ENCODE results near the gene PSKH1.
"Not testable (repeated sequence)": the region's sequence is repeated elsewhere in the genome, so short reads cannot be mapped to it uniquely, and the experiment has no call there.

PSKH1 gene

DNA sequence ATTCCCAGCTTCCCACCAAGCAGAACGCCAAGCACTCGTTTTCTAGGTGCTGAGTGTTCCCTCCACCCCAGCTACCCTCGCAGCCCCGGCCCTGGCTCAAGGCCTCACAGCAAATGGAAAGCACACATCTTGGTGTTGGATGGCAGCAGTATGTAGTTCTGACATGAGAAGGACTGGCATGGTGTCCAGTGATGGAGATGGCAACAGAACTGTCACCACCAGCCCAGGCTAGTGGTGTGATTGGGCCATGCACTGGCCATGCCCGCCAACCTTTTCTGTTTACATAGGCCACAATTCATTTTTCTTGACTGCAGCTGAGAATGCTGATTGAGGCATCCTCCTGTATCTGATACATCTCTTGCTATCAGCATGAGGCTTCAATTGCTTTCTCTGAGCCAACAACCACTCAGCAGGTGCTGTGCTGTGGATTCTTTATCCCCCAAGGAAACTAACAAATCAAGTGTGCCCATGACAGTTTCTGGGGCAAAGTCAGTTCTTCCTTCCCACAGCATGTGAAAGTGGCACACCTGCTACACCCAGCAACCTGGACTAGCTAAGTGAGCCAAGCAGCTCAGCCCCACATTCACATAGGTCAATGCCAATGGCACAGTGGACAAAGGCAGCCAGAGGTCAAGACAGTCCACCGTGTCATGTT, 71.5 kb downstream of the PSKH1 start:
- no peak for DNase-seq

DNA sequence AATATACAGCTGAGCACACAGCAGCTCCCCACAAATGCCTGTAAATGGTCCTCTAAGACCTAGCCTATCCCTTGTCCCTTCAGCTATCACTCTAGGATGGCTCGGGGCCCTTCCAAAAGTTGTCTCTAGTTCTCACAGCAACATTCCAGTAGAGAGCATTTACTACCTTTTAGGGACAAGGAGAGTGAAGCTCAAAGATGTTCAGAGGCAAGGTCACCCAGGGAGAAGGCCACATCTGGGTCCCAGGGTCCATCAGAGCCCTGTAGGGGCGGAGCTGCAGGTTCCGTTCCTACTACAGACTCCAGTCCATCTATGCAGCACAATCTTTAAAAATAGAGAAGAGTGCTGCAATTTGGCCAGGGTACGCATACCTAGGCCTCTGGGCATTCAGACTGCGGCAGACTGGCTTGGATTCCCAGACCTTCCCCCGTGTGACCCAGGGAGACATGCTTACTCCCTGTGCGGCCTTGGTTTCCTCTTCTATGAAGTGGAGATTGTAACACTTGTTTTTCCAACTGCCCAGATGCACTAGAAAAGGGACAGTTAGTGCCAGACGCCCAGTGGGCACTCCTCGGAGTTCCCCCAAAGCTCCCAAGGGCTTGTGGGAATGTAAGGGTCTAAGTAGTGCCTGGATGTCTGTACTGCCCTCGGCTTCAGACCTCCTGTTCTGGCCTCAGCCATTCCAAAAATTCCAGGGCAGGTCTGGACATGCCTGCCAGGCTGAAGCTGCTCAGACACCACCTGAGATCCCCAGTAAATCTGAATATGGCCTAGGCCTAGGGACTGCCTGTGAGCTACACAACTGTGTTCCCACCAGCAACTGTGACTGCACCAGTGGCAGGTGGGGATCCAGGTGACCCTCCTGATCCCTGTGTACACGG, 72.9 kb downstream of the PSKH1 start:
- no peak for DNase-seq

DNA sequence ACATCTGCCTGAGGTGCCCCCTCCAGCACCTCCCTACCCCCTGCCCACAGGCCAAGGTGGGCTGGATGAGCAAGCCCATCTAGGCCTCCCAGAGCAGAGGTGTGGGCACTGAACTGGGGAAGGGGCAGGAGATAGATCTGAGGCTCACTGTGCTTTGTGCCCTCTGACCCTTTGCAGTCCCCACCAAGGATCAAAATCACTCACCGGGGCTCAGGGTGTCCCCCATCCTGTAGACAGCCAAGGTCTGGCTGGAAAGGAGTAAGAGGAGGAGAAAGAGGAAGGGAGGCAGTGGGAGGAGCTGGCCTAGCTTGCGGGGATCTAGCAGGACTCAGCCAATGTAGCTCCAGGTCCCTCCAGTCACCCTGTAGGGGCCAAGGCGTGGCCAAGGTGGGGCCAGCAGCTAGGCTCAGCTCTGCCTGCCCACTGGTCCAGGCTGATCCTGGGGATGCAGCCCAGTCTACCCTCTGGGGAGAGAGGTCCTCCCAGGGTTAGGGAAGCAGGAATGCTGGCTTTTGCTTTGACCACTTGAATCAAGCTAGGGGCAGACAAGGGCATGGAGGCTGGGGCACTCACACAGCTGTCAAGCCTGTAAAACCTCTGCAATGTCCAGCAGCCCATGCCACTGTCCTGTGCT, 73.6 kb downstream of the PSKH1 start:
- no peak for DNase-seq

DNA sequence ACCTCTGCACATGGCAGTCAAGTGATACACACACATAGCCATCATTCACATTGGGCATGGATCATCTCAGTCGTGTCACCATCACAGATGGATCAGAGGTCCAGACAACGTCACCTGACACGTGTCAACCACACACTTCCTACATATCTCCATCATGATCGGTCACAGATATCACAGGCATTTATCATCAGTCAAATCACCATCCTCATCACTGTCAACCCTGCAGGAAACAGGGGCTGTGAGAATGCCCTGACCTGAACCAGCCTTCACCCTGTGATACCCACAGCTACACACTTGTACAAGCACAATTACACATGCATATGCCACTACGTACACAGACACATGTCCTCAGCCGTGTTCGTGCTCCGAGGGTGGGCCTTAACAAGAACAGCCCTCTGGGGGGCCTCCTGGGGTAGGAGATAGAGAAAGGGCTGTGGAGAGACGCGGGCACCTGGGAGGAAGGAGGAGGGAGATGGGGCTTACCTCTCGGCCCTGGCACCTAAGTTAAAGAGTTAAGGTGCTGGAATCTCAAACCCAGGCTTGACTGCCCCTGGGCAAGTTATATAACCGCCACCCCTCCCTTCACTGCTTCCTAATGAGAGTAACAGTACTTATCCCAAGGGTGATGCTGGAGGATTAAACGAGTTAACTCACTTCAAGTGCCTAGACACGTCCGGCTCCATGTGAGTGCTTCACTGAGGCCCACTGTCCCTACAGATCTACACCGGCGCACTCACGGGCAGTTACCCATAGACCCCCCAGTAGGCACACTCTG, 74.3 kb downstream of the PSKH1 start:
- peak; percentile 17 to 32 for DNase-seq

DNA sequence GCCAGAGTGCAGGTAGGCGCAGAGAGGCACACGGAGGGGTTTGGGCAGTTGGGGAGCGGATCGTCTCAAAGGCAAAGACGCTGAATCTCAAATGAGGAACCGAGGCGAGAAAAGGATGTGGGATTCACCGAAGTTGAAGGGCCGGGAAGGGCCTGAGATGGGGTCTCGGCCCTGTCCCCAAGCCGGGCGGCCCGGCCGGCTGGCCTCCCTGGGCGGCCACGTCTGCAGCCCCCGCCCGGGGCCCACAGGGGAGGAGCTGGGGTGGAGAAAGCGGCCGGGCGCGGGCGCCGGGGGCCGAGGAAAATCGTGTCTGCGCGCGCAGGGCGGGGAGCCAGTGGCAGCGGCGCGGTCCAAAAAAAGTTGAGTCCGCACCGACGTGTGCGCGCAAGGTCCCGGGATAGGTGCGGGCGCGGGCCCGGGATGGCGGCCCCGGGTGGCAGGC, 74.9 kb downstream of the PSKH1 start:
- peak; percentile 36 to 52 for DNase-seq

DNA sequence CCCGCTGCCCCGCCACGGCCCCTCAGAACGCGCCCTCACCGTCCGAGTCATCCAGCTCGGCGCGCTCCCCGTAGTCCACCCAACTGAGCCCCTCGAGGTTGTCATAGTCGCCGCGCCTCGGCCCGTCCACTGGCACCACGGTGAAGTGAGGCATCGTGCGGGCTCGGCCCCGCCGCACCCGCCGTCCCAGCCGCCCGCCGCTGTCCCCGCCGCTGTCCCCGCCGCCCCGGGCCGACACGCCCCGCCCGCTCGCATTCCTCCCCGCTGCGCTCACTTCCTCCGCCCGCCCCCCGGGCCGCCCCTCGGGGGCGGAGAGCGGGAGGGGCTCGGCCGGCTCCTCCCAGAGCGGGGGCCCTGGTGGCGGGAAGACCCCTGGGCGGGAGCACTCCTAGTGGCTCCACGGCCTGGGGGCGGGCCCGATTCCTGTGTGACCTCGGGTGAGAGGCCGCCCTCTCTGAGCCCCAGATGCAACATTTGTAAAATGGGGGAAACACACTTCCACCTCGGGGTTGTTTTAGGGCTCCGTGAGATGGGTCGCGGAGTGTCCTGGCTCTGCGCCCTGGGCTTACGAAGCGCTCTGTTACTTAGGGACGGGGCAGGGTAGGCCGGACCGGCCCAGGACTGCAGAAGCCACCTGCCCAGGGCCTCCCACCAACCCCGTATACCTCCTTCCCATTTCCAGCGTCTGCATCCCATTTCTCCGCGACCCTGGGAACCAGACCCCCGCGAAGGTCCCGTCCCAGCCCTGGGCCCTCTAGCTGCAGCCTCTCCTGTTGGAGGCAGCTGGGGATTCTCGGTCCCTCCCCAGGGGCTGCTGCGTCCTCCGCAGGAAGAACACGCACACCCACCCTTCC, 75.6 kb downstream of the PSKH1 start, which contains the start of gene SLC12A4:
Gene SLC12A4 (minus strand): TSS at position 238 of the 854 bp plus-strand sequence. CDS start 84 bp downstream, at position 154.
- DNase-seq = peak; percentile 90 to 92

DNA sequence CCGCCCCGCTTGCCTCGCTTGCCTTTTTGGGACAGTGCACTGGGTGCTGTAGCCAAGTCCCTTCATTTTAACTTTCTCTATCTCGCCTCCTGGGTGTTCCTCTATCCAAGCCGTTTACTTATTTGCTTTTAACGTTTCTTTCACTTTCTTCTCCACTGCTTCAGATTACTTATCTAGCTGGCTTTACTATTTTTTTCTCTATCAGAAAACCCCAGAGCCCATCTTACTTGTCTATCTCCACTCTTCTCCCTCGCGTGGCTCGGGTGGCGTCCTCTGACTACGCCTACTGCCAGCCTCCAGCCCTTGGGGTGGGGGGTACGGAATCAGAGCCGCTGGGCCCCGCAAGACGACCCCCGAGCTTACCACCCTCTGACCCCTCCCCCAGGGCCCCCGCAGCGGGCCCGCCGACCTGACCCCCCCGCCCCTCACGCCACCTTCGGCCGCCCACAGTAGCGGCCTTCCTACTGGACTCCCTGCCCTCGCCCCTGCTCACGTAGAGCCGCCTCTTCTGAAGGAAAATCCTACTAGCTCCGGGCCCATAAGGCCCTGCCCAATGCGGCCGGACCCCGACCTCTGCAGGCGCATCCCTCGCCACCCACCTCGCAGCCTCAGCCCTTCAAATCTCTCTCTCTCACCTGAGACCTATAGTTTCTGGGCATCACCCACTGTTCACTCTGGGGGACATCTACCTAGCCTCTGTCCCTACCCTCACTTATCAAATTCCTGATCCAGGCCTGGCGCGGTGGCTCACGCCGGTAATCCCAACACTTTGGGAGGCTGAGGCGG, 76.4 kb downstream of the PSKH1 start:
- DNase-seq = no peak

DNA sequence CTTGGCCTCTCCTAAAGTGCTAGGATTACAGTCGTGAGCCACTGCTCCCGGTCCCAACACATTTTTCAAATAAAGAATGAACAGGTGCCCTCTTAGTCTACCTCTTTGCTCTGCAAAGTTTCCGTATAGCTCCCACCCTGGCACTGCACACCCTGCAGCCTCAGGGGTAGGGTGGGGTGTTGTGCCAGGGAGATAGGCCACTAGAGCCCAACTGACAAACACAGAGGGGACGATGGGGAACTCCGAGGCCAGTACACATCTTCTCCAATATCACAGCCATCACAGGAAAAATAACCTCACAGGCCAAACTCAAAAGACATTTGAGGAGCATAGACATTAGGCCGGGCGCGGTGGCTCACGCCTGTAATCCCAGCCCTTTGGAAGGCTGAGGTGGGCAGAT, 78.1 kb downstream of the PSKH1 start:
- DNase-seq = no peak

DNA sequence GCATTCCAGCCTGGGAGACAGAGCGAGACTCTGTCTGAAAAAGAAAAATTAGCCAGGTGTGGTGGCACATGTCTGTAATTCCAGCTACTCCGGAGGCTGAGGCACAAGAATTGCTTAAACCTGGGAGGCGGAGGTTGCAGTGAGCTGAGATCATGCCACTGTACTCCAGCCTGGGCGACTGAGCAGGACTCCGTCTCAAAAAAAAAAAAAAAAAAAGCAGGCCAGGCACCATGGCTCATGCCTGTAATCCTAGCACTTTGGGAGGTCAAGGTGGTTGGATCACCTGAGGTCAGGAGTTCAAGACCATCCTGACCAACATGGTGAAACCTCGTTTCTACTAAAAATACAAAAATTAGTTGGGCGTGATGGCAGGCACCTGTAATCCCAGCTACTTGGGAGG, 79.2 kb downstream of the PSKH1 start:
- DNase-seq = not testable (repeated sequence)

DNA sequence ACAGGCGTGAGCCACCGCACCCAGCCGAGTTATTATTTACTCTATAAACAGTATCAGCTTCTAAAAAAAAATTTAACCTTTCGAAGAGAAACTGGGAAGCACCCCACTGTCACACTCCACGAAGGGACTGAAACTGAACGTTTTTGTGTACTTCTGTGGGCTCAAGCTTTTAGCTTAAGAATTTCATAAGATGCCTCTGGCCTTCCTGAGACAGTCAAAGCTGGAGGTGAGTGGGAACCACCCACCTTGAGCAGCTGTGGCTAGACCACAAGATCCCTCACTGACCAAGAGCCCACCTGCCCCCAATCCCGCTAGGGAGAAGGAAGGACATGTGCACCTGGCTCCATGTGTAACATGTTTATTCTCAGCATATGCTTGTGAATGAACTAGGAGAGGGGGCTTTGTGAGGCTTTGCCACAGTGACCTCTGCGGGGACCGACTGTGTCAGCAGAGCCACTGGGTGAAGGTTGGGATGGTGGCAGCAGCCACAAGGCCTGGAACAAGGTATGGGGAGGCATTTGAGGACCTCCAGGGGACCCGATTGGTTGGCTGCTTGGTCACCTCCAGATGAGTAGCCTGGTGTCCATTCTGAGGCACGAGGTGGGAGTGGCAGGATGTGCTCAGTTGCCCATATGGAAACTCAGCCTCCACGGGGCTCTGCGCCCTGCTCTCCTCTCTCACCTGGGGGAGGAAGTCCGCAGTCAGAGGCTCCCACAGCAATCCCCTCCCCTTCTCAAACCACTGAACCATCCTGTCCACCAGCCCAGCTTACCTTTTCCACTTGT, 82.5 kb downstream of the PSKH1 start:
- DNase-seq = no peak

DNA sequence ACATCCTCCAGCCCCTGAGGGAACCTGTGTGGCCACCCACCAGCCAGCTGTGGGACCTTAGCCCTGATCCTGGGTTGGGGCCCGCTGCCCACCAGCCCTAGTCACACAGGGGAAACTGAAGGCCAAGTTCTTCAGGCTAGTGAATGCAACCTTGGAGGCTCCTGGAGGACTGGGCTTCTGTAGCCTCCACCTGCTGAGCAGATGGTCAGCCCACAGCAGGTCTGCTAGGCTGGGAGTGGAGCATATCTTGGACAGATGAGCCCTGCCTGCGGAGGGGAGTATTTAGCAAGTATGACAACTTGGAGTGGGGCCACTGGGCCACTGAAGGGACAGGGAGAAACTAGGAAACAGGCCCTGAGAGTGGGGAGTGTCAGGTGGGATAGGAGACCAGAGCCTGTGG, 83.2 kb downstream of the PSKH1 start:
- no peak for DNase-seq

DNA sequence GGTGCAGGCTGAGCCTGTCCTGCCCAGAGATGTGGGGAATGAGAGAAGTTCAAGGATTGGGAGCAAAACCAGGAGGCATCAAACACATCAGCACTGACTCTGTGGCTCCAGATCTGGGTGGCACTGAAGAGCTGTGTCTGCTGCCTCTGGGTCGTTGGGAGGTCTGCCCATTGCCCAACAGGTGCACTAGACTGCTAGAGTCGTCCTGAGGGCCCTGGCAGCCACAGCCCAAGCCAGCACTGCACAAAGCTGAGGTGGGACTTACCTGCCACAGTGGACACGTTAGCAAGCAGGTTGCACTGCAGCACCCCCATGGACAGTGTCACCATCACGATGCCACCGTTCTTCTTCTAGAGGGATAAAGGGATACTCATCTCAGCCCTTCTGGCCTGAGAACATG, 84.0 kb downstream of the PSKH1 start:
- no peak for DNase-seq

DNA sequence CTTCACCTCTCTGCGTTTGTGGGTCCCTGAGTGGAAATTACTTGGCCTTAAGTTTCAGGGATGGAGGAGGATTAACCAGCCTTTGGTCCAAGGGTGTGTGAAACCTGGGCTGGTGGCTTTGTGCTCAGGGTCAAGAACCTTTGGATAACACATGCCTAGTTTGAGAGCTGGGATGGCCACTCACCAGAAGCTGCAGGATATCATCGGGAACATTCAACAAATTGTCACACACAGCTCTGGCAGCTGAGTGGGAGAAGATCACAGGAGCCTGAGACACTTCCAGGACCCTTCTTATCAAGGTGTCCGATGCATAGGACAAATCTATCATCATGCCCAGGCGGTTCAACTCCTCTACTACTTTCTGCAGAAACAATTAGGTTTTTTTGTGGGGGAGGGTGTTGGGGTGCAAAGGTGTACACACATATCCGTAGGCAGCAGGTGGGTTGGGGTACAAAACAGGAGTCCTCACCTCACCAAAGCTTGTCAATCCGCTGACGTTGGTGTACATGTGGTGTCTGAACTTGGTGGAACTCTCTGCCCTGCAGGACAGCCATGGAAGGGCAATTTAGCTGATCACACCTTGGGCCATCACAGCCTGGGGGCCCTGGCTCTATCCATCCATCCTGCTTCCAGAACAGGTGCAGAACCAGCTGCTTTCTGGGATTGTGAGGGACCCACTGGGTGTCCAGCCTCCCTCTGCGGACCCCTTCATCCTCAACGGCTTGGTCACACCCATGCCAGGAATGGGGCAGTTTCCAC, 84.6 kb downstream of the PSKH1 start:
- no peak for DNase-seq

Data from activated CD4-positive, alpha-beta T cell treated with anti-CD3 and anti-CD28 coated beads, Interleukin-2, amount 50 U/mL, for 48 hours (primary cell).